Fibroblast of skin of abdomen (primary cell): Measurements from ENCODE around the gene CNNM2.

Source experiments
- DNase-seq: peaks from one replicate; pipeline ENCODE4 v3.0.0-alpha.2; 2013

CNNM2 gene

GRCh38 chr10:103077491-103078308, 159.6 kb downstream of the CNNM2 start:
- no peak for DNase-seq

- no peak for DNase-seq
Observed at GRCh38 chr10:103078309-103078615, 160.2 kb downstream of the CNNM2 start.

GRCh38 chr10:103078676-103079075, 160.6 kb downstream of the CNNM2 start:
- no peak for DNase-seq

- DNase-seq: no peak
Observed at GRCh38 chr10:103079100-103079499, 161.0 kb downstream of the CNNM2 start.

GRCh38 chr10:103079946-103080345, 161.9 kb downstream of the CNNM2 start:
- no peak for DNase-seq

GRCh38 chr10:103080891-103081581, 162.9 kb downstream of the CNNM2 start:
- no peak for DNase-seq

- no peak for DNase-seq
Observed at GRCh38 chr10:103082683-103083082, 164.6 kb downstream of the CNNM2 start.

GRCh38 chr10:103083266-103083976, 165.3 kb downstream of the CNNM2 start:
- no peak for DNase-seq

GRCh38 chr10:103083977-103084320, 165.9 kb downstream of the CNNM2 start:
- no peak for DNase-seq

GRCh38 chr10:103086261-103086660, 168.2 kb downstream of the CNNM2 start:
- DNase-seq: no peak

- DNase-seq: no peak
Observed at GRCh38 chr10:103086799-103087198, 168.7 kb downstream of the CNNM2 start.

GRCh38 chr10:103089493-103089892, 171.4 kb downstream of the CNNM2 start:
- DNase-seq: no peak

- no peak for DNase-seq
Observed at GRCh38 chr10:103090911-103091310, 172.8 kb downstream of the CNNM2 start.

GRCh38 chr10:103095005-103095404, 176.9 kb downstream of the CNNM2 start:
- no peak for DNase-seq

GRCh38 chr10:103096130-103096529, 178.0 kb downstream of the CNNM2 start:
- no peak for DNase-seq

- no peak for DNase-seq
Observed at GRCh38 chr10:103098240-103098639, 180.1 kb downstream of the CNNM2 start.

GRCh38 chr10:103100620-103101019, 182.5 kb downstream of the CNNM2 start:
- DNase-seq: no peak

GRCh38 chr10:103102195-103102594, 184.1 kb downstream of the CNNM2 start:
- DNase-seq: no peak

- no peak for DNase-seq
Observed at GRCh38 chr10:103103989-103104388, 185.9 kb downstream of the CNNM2 start.

GRCh38 chr10:103104721-103105120, 186.6 kb downstream of the CNNM2 start:
- no peak for DNase-seq

- DNase-seq: no peak
Observed at GRCh38 chr10:103105462-103105861, 187.4 kb downstream of the CNNM2 start.

- DNase-seq: no peak
Observed at GRCh38 chr10:103106539-103106938, 188.4 kb downstream of the CNNM2 start.

- DNase-seq: no peak
Observed at GRCh38 chr10:103109821-103110220, 191.7 kb downstream of the CNNM2 start.

GRCh38 chr10:103110407-103110806, 192.3 kb downstream of the CNNM2 start:
- no peak for DNase-seq
